CD4-positive, CD25-positive, alpha-beta regulatory T cell (primary cell): ENCODE results near the gene ZNF441. TPM values are rescaled to one million over a fixed set of nuclear protein-coding genes. Genes with fewer than 3 reads are reported as not detected.
A peak's percentile ranks its signal among the peaks of the same experiment; 100 is the strongest.

Experiments
- ATAC-seq, 2 donors: fragments of 150-1000 bp; cut with Tn5 transposase; one replicate each; pipeline ENCODE4 v1.10.0; 2021; ENCODE audit warnings: low read depth in 2 of 2, moderate number of reproducible peaks in 2 of 2, moderate library complexity in 1 of 2
- DNase-seq, 3 donors: peaks; one replicate each; pipeline versions ENCODE4 v3.0.0 to v3.0.0-alpha.2; 2012 to 2022; ENCODE audit warnings: mixed read lengths in 1 of 3
- H3K27ac ChIP-seq: one replicate; pipeline ENCODE4 v1.7.0; 2013; ENCODE audit warnings: mild to moderate bottlenecking, low read length; ENCODE audit not compliant: insufficient read depth, poor library complexity, severe bottlenecking
- H3K27me3 ChIP-seq: one replicate; pipeline ENCODE4 v1.7.0; 2013; ENCODE audit warnings: low read length; ENCODE audit not compliant: control insufficient read depth, insufficient read depth
- H3K36me3 ChIP-seq: one replicate; pipeline ENCODE4 v1.7.0; 2013; ENCODE audit warnings: mild to moderate bottlenecking, low read length, moderate library complexity; ENCODE audit not compliant: control insufficient read depth, insufficient read depth
- H3K4me1 ChIP-seq: 2 replicates; pipeline ENCODE4 v1.7.0; 2013; ENCODE audit warnings: mild to moderate bottlenecking, low read length; ENCODE audit not compliant: insufficient read depth, control insufficient read depth, poor library complexity, severe bottlenecking
- H3K4me3 ChIP-seq: one replicate; pipeline ENCODE4 v1.7.0; 2013; ENCODE audit warnings: low read depth, mild to moderate bottlenecking, low read length, moderate library complexity
- H3K9me3 ChIP-seq, 2 experiments: 1 replicate in 1 of 2; 2 replicates in 1 of 2; pipeline ENCODE4 v1.7.0; 2013; ENCODE audit warnings: low read length in 2 of 2, mild to moderate bottlenecking in 1 of 2, moderate library complexity in 1 of 2; ENCODE audit not compliant: control insufficient read depth in 2 of 2
- H3K27ac Mint-ChIP-seq, 3 donors: one replicate each; pipeline ENCODE4 v1.8.0; 2020 to 2022; ENCODE audit warnings: mild to moderate bottlenecking in 3 of 3, mixed read lengths in 3 of 3, moderate library complexity in 2 of 3
- H3K27me3 Mint-ChIP-seq: one replicate; pipeline ENCODE4 v1.8.0; 2022; ENCODE audit warnings: mild to moderate bottlenecking, mixed read lengths
- H3K36me3 Mint-ChIP-seq: one replicate; pipeline ENCODE4 v1.8.0; 2020; ENCODE audit warnings: mixed read lengths
- H3K4me1 Mint-ChIP-seq, 4 donors: one replicate each; pipeline ENCODE4 v1.8.0; 2020 to 2022; ENCODE audit warnings: mixed read lengths in 4 of 4, mild to moderate bottlenecking in 1 of 4
- H3K4me3 Mint-ChIP-seq, 4 donors: one replicate each; pipeline ENCODE4 v1.8.0; 2020 to 2022; ENCODE audit warnings: mild to moderate bottlenecking in 4 of 4, mixed read lengths in 4 of 4, moderate library complexity in 3 of 4
- H3K9me3 Mint-ChIP-seq, 7 donors: one replicate each; pipeline ENCODE4 v1.8.0; 2020 to 2022; ENCODE audit warnings: mixed read lengths in 7 of 7, mild to moderate bottlenecking in 3 of 7, moderate library complexity in 2 of 7
- polyA plus RNA-seq, 4 donors: library from polyadenylated mRNA; unstranded; fragments of 300-500 nt; fragmentation: Illumina TruSeq; gene quantifications; one replicate each; pipeline ENCODE4 v1.2.3, GENCODE V29; 2021
- total RNA-seq: library from RNA; stranded (reverse); gene quantifications from one replicate; pipeline ENCODE4 v1.2.3, GENCODE V29; 2022

Gene ZNF441
- total and polyA plus RNA-seq, 5 donors from 2014 or later = 2.7 to 6.3 (median 4.4) TPM

GRCh38 chr19:11780431-11781020 is 13.7 kb downstream of the ZNF441 start:
- Histone ChIP-seq H3K36me3 (peaks cover 50% of the 10 kb centered on the region), H3K27me3 (no peaks in the 10 kb centered on the region), H3K4me3 (peak overlapping the region; percentile 11), H3K4me1 (no peaks in the 10 kb centered on the region), H3K27ac (no peak overlapping the region), H3K9me3 (peaks cover 80 to 96% of the 10 kb centered on the region in 2 experiments)
- Mint-ChIP-seq H3K9me3 (peaks cover 0 to 80% (median 37%) of the 10 kb centered on the region in 7 donors), H3K4me1 (no peaks in the 10 kb centered on the region), H3K27me3 (no peaks in the 10 kb centered on the region), H3K4me3 (no peak overlapping the region), H3K27ac (no peak overlapping the region), H3K36me3 (peaks cover 53% of the 10 kb centered on the region)
- no peak for DNase-seq
- ATAC-seq = no peak

- Histone ChIP-seq H3K9me3 (peaks cover 77 to 95% of the 10 kb centered on the region in 2 experiments), H3K27ac (no peak overlapping the region), H3K4me3 (peak overlapping the region; percentile 11), H3K27me3 (no peaks in the 10 kb centered on the region), H3K4me1 (no peaks in the 10 kb centered on the region), H3K36me3 (peaks cover 48% of the 10 kb centered on the region)
- peaks cover 0 to 77% (median 29%) of the 10 kb centered on the region in 7 donors for H3K9me3 Mint-ChIP-seq
- H3K36me3 Mint-ChIP-seq = peaks cover 45% of the 10 kb centered on the region
- ATAC-seq (no peak), DNase-seq (no peak)
- H3K27ac Mint-ChIP-seq = no peak overlapping the region
- H3K27me3 Mint-ChIP-seq = no peaks in the 10 kb centered on the region
- no peak overlapping the region for H3K4me3 Mint-ChIP-seq
- H3K4me1 Mint-ChIP-seq = no peaks in the 10 kb centered on the region
Measured at GRCh38 chr19:11781295-11782057, 14.7 kb downstream of the ZNF441 start.

GRCh38 chr19:11783767-11784166 is 17.0 kb downstream of the ZNF441 start:
- H3K4me3 ChIP-seq = no peak overlapping the region
- Mint-ChIP-seq H3K27me3 (no peaks in the 10 kb centered on the region), H3K4me1 (no peaks in the 10 kb centered on the region), H3K4me3 (no peak overlapping the region), H3K9me3 (peaks cover 0 to 74% (median 29%) of the 10 kb centered on the region in 7 donors), H3K36me3 (peaks cover 27% of the 10 kb centered on the region), H3K27ac (no peak overlapping the region)
- no peaks in the 10 kb centered on the region for H3K27me3 ChIP-seq
- H3K4me1 ChIP-seq = no peaks in the 10 kb centered on the region
- peaks cover 74 to 97% of the 10 kb centered on the region in 2 experiments for H3K9me3 ChIP-seq
- H3K36me3 ChIP-seq = peaks cover 27% of the 10 kb centered on the region
- ATAC-seq (no peak), DNase-seq (no peak)
- H3K27ac ChIP-seq = no peak overlapping the region

- Histone ChIP-seq H3K4me3 (no peak overlapping the region), H3K36me3 (peaks cover 22% of the 10 kb centered on the region), H3K9me3 (peaks cover 77 to 96% of the 10 kb centered on the region in 2 experiments), H3K27me3 (no peaks in the 10 kb centered on the region), H3K27ac (no peak overlapping the region), H3K4me1 (no peaks in the 10 kb centered on the region)
- peaks cover 23% of the 10 kb centered on the region for H3K36me3 Mint-ChIP-seq
- H3K4me3 Mint-ChIP-seq = no peak overlapping the region
- H3K4me1 Mint-ChIP-seq = no peaks in the 10 kb centered on the region
- H3K27ac Mint-ChIP-seq = no peak overlapping the region
- no peak for ATAC-seq
- no peaks in the 10 kb centered on the region for H3K27me3 Mint-ChIP-seq
- DNase-seq = no peak
- H3K9me3 Mint-ChIP-seq = peaks cover 0 to 76% (median 34%) of the 10 kb centered on the region in 7 donors
Measured at GRCh38 chr19:11784356-11784755, 17.6 kb downstream of the ZNF441 start.

GRCh38 chr19:11787536-11787935 is 20.7 kb downstream of the ZNF441 start:
- DNase-seq = no peak
- H3K27ac ChIP-seq = no peak overlapping the region
- H3K4me3 ChIP-seq = no peak overlapping the region
- peaks cover 8% of the 10 kb centered on the region for H3K36me3 Mint-ChIP-seq
- no peaks in the 10 kb centered on the region for H3K27me3 ChIP-seq
- no peaks in the 10 kb centered on the region for H3K4me1 ChIP-seq
- H3K4me1 Mint-ChIP-seq = no peaks in the 10 kb centered on the region
- no peaks in the 10 kb centered on the region for H3K36me3 ChIP-seq
- no peak overlapping the region for H3K27ac Mint-ChIP-seq
- H3K4me3 Mint-ChIP-seq = no peak overlapping the region
- ATAC-seq = no peak
- no peaks in the 10 kb centered on the region for H3K27me3 Mint-ChIP-seq
- peaks cover 62 to 78% of the 10 kb centered on the region in 2 experiments for H3K9me3 ChIP-seq
- H3K9me3 Mint-ChIP-seq = peaks cover 5 to 71% (median 36%) of the 10 kb centered on the region in 7 donors

- peaks cover 3% of the 10 kb centered on the region for H3K36me3 Mint-ChIP-seq
- H3K4me1 ChIP-seq = peaks cover 2% of the 10 kb centered on the region
- no peak overlapping the region for H3K4me3 ChIP-seq
- H3K27me3 ChIP-seq = no peaks in the 10 kb centered on the region
- H3K4me1 Mint-ChIP-seq = peaks cover 5 to 10% (median 7%) of the 10 kb centered on the region in 4 donors
- no peaks in the 10 kb centered on the region for H3K27me3 Mint-ChIP-seq
- H3K27ac Mint-ChIP-seq = no peak overlapping the region
- no peak overlapping the region for H3K27ac ChIP-seq
- H3K36me3 ChIP-seq = no peaks in the 10 kb centered on the region
- H3K9me3 Mint-ChIP-seq = peaks cover 3 to 36% (median 21%) of the 10 kb centered on the region in 7 donors
- no peak overlapping the region for H3K4me3 Mint-ChIP-seq
- DNase-seq = no peak
- peaks cover 24 to 25% of the 10 kb centered on the region in 2 experiments for H3K9me3 ChIP-seq
- ATAC-seq = no peak
Measured at GRCh38 chr19:11792942-11793341, 26.1 kb downstream of the ZNF441 start.

GRCh38 chr19:11797491-11797890 is 30.7 kb downstream of the ZNF441 start:
- Histone ChIP-seq H3K27me3 (no peaks in the 10 kb centered on the region), H3K9me3 (peaks cover 0 to 3% of the 10 kb centered on the region in 2 experiments), H3K4me3 (no peak overlapping the region), H3K27ac (no peak overlapping the region), H3K4me1 (peaks cover 14% of the 10 kb centered on the region), H3K36me3 (no peaks in the 10 kb centered on the region)
- H3K4me1 Mint-ChIP-seq = peaks cover 5 to 16% (median 12%) of the 10 kb centered on the region in 4 donors
- peak; percentile 63 to 83 (median 78) for DNase-seq
- peak; percentile 58 to 63 for ATAC-seq
- peak overlapping the region; percentile 51 to 89 (median 74) for H3K4me3 Mint-ChIP-seq
- H3K36me3 Mint-ChIP-seq = peaks cover 5% of the 10 kb centered on the region
- H3K9me3 Mint-ChIP-seq = peaks cover 0 to 15% (median 4%) of the 10 kb centered on the region in 7 donors
- peaks cover 6% of the 10 kb centered on the region for H3K27me3 Mint-ChIP-seq
- peak overlapping the region in 1 of 3 donors; percentile 86 for H3K27ac Mint-ChIP-seq
